ENCODE results near the gene KCNK13. TPM values are rescaled to one million over a fixed set of nuclear protein-coding genes. Genes with fewer than 3 reads are reported as not detected.
A peak's percentile ranks its signal among the peaks of the same experiment; 100 is the strongest.
"Not testable (repeated sequence)": the region's sequence is repeated elsewhere in the genome, so short reads cannot be mapped to it uniquely, and the experiment has no call there.

The KCNK13 gene
- not detected in 3 replicates for total RNA-seq
- long read RNA-seq: 0 reads

DNA sequence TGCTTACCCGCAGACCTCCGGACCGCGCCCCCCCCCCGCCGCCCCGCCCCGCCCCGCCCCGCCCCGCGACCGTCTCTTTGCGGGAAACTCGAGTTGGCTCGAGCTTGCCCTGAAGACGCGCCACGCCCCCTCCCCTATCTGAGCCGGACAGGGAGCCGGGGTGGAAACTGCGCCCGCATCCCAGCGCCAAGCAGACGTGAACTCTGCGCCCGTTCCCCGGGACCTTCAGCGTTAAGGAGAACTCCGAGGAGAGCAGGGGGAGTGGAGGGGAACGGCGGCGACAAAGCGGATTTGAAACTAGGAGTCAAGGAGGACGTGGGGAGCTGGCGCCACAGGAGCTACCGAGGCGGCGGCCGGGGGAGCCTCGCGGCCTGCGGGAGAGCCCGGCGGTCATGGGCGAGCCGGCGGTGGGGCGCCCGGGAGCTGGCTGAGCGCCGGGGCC lies at the start of gene KCNK13:
TSS of gene KCNK13 (plus strand) at position 310 of the 442 bp plus-strand sequence. CDS start 212 bp downstream, outside the sequence.
- TF ChIP-seq, protein P1, sequence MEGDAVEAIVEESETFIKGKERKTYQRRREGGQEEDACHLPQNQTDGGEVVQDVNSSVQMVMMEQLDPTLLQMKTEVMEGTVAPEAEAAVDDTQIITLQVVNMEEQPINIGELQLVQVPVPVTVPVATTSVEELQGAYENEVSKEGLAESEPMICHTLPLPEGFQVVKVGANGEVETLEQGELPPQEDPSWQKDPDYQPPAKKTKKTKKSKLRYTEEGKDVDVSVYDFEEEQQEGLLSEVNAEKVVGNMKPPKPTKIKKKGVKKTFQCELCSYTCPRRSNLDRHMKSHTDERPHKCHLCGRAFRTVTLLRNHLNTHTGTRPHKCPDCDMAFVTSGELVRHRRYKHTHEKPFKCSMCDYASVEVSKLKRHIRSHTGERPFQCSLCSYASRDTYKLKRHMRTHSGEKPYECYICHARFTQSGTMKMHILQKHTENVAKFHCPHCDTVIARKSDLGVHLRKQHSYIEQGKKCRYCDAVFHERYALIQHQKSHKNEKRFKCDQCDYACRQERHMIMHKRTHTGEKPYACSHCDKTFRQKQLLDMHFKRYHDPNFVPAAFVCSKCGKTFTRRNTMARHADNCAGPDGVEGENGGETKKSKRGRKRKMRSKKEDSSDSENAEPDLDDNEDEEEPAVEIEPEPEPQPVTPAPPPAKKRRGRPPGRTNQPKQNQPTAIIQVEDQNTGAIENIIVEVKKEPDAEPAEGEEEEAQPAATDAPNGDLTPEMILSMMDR (IDR thresholded peaks at IDR 0.05): no peak
- Mint-ChIP-seq H3K9me3 (ENCODE audit: low read depth) (peaks cover 12% of the 10 kb centered on the region), H3K27me3 (ENCODE audit: low read depth) (peaks cover 64% of the 10 kb centered on the region), H3K4me1 (ENCODE audit: low read depth) (peaks cover 13% of the 10 kb centered on the region), H3K4me3 (ENCODE audit: unreplicated experiment) (peak within 1 kb of the TSS; percentile 69), H3K27ac (ENCODE audit: unreplicated experiment) (no peak within 1 kb of the TSS), H3K36me3 (ENCODE audit: low read depth) (peaks cover 4% of the 10 kb centered on the region)
- no peak for DNase-seq (ENCODE audit: low spot score)

DNA sequence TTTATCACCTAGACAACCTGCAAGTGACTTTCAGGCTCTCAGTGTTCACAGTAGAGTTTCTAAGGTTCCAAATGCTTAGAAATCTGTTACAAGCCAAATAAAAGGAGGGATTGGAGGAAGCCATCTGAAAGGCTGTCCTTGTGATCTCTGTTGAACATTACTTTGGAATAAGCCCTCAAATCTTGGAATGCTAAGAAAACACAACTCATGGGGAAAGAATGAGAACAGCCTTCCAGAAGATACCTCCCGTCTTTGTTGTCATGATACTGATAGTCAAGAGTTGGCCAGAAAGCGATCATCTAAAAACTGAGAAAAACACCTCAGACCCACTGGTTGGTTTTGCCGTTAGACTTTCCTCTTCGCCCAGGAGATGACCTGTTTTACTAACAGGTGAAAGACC lies 44.4 kb upstream of the KCNK13 start:
- DNase-seq (ENCODE audit: low spot score): no peak
- Mint-ChIP-seq H3K4me1 (ENCODE audit: low read depth) (peaks cover 8% of the 10 kb centered on the region), H3K27me3 (ENCODE audit: low read depth) (no peaks in the 10 kb centered on the region), H3K27ac (ENCODE audit: unreplicated experiment) (no peak overlapping the region), H3K36me3 (ENCODE audit: low read depth) (peaks cover 42% of the 10 kb centered on the region), H3K4me3 (ENCODE audit: unreplicated experiment) (no peak overlapping the region), H3K9me3 (ENCODE audit: low read depth) (no peaks in the 10 kb centered on the region)
- TF ChIP-seq, protein P1 (IDR thresholded peaks at IDR 0.05): no peak

DNA sequence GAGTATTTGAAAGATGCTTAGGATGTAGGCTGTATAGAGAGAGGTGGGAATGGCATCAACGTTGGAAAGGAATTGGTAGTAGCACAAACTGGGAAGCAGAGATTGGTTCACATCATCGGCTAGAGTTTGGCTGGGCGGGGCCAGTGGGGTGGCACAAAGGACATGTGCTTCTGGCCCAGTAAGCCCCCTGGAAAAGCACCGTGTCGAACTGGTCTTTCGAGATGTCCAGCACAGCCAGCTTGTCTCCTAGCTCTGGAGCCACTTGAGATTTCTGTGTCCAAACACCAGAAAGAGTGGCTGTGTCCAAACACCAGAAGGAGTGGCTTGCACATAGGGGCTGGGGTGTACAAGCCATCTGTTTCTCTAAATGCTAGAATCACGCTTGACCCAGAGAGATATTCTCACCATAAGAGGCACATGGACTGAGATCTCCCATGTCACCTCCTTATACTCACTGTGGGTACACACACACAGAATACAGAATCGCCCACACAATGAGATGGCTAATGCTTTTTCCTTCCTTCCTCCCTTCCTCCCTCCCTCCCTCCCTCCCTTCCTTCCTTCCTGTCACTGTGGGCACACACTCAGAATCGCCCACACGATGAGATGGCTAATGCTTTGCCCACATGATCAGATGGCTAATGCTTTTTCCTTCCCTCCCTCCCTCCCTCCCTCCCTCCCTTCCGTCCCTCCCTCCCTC lies 41.8 kb upstream of the KCNK13 start:
- Mint-ChIP-seq H3K4me1 (ENCODE audit: low read depth) (peaks cover 8% of the 10 kb centered on the region), H3K27ac (ENCODE audit: unreplicated experiment) (no peak overlapping the region), H3K9me3 (ENCODE audit: low read depth) (no peaks in the 10 kb centered on the region), H3K27me3 (ENCODE audit: low read depth) (no peaks in the 10 kb centered on the region), H3K4me3 (ENCODE audit: unreplicated experiment) (no peak overlapping the region), H3K36me3 (ENCODE audit: low read depth) (peaks cover 40% of the 10 kb centered on the region)
- TF ChIP-seq, protein P1 (IDR thresholded peaks at IDR 0.05): no peak
- DNase-seq (ENCODE audit: low spot score): no peak

DNA sequence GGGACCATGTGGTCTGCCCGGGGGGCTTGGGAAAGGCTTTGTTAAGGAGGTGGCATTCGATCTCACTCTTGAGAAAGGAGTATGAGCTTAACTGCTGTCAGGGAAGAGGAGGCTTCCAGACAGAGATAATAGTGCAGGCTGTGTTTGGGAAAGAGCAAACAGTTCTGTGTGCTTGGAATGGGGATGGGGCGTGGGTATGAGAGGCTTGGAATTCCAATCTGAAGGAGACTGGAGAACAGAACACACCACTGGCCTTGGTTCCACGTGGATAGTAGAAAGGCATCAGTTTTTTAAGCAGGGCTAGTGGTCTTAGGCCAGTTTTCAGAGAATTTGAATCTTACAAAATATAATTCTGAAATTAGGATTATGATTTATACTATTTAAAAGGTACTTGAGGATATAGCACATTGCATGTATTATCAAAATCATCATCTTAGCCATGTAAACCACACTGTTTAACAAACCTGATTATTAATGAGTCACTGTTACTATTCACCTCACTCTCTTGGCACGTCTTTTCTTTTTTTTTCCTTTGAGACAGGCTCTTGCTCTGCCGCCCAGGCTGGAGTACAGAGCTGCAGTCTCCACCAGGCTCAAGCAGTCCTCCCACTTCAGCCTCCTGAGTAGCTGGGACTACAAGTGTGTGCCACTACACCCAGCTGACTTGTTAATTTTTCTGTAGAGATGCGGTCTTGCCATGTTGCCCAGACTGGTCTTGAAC lies 38.5 kb upstream of the KCNK13 start:
- Mint-ChIP-seq H3K27me3 (ENCODE audit: low read depth) (no peaks in the 10 kb centered on the region), H3K27ac (ENCODE audit: unreplicated experiment) (no peak overlapping the region), H3K4me1 (ENCODE audit: low read depth) (no peaks in the 10 kb centered on the region), H3K36me3 (ENCODE audit: low read depth) (peaks cover 37% of the 10 kb centered on the region), H3K4me3 (ENCODE audit: unreplicated experiment) (no peak overlapping the region), H3K9me3 (ENCODE audit: low read depth) (no peaks in the 10 kb centered on the region)
- no peak for DNase-seq (ENCODE audit: low spot score)
- TF ChIP-seq, protein P1 (IDR thresholded peaks at IDR 0.05): no peak

DNA sequence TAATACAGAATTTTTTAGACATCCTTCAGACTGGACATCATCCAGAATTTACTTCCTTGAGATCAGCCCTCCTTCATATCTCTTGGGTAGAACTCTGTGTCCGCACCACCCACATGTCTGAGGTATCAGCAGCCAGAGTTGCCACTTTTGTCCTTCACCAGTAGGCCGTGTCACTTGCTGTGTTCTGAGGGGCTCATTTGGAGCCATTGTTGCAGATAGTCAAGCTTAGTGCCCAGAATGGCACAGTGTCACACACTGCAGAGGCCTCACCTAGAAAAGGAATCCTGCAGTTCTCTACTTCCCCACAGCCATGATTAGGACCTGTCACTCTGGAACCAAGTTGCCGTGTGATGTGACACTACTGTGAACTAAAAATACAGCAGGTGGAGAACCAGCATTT lies 36.9 kb upstream of the KCNK13 start:
- H3K27me3 Mint-ChIP-seq (ENCODE audit: low read depth): no peaks in the 10 kb centered on the region
- no peak overlapping the region for H3K27ac Mint-ChIP-seq (ENCODE audit: unreplicated experiment)
- peaks cover 29% of the 10 kb centered on the region for H3K36me3 Mint-ChIP-seq (ENCODE audit: low read depth)
- TF ChIP-seq, protein P1 (IDR thresholded peaks at IDR 0.05): no peak
- H3K4me1 Mint-ChIP-seq (ENCODE audit: low read depth): no peaks in the 10 kb centered on the region
- H3K4me3 Mint-ChIP-seq (ENCODE audit: unreplicated experiment): no peak overlapping the region
- no peaks in the 10 kb centered on the region for H3K9me3 Mint-ChIP-seq (ENCODE audit: low read depth)
- DNase-seq (ENCODE audit: low spot score): no peak

DNA sequence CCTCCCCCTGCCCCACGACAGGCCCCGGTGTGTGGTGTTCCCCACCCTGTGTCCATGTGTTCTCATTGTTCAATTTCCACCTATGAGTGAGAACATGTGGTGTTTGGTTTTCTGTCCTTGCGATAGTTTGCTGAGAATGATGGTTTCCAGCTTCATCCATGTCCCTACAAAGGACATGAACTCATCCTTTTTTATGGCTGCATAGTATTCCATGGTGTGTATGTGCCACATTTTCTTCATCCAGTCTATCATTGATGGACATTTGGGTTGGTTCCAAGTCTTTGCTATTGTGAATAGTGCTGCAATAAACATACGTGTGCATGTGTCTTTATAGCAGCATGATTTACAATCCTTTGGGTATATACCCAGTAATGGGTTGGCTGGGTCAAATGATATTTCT lies 35.2 kb upstream of the KCNK13 start:
- H3K27ac Mint-ChIP-seq (ENCODE audit: unreplicated experiment); H3K4me3 Mint-ChIP-seq (ENCODE audit: unreplicated experiment); H3K27me3 Mint-ChIP-seq (ENCODE audit: low read depth); H3K9me3 Mint-ChIP-seq (ENCODE audit: low read depth); DNase-seq (ENCODE audit: low spot score); H3K4me1 Mint-ChIP-seq (ENCODE audit: low read depth): not testable (repeated sequence)
- H3K36me3 Mint-ChIP-seq (ENCODE audit: low read depth): peaks cover 27% of the 10 kb centered on the region
